SJCRH30 (cell line): Measurements from ENCODE around the gene RAD50. TPM values are rescaled to one million over a fixed set of nuclear protein-coding genes. Genes with fewer than 3 reads are reported as not detected.
"Not testable (repeated sequence)": the region's sequence is repeated elsewhere in the genome, so short reads cannot be mapped to it uniquely, and the experiment has no call there.

Experiments
- DNase-seq, 2 experiments: peaks; one replicate each; pipeline ENCODE4 v3.0.0-alpha.2; 2015 to 2020
- H3K27ac ChIP-seq: fragments of 250-450 bp; sonication (Bioruptor Pico); 2 replicates; pipeline ENCODE4 v1.5.1; 2020; ENCODE audit warnings: mild to moderate bottlenecking, moderate library complexity
- H3K27me3 ChIP-seq: fragments of 250-450 bp; sonication (Bioruptor Pico); 2 replicates; pipeline ENCODE4 v1.5.1; 2020; ENCODE audit warnings: mild to moderate bottlenecking, moderate library complexity
- H3K36me3 ChIP-seq: fragments of 250-450 bp; sonication (Bioruptor Pico); 2 replicates; pipeline ENCODE4 v1.5.1; 2020; ENCODE audit warnings: mild to moderate bottlenecking, moderate library complexity
- H3K4me1 ChIP-seq: fragments of 250-450 bp; sonication (Bioruptor Pico); 2 replicates; pipeline ENCODE4 v1.5.1; 2020; ENCODE audit warnings: mild to moderate bottlenecking, moderate library complexity
- H3K4me3 ChIP-seq: fragments of 250-450 bp; sonication (Bioruptor Pico); 2 replicates; pipeline ENCODE4 v1.5.1; 2020; ENCODE audit warnings: mild to moderate bottlenecking, moderate library complexity
- H3K9me3 ChIP-seq: fragments of 250-450 bp; sonication (Bioruptor Pico); replicated peaks from 2 replicates; pipeline ENCODE4 v1.5.1; 2020; ENCODE audit warnings: mild to moderate bottlenecking, moderate library complexity
- total RNA-seq: library from RNA; depleted of rRNA; stranded (reverse); fragments of >200 nt; shearing (Covaris generic); gene quantifications from 2 replicates; pipeline ENCODE4 v1.2.3, GENCODE V29; 2014

RAD50 gene
- total RNA-seq, 1 experiment from 2014 or later = 28.2 TPM

DNA sequence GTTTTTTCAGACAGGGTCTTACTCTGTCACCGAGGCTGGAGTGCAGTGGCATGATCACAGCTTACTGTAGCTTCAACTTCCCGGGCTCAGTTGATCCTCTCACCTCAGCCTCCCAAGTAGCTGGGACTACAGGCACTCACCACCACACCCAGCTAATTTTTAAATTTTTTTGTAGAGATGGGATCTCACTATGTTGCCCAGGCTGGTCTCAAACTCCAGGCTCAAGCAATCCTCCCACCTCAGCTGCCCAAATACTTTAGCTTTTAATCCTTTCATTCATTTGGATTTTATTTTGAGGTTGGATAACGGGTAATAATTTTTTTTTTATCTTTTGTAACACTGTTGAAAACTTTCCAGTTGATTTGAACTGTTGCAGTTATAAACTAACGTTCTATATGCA lies 76.8 kb downstream of the RAD50 start:
- H3K4me3 ChIP-seq, H3K36me3 ChIP-seq, H3K27me3 ChIP-seq, H3K27ac ChIP-seq, H3K9me3 ChIP-seq, DNase-seq, H3K4me1 ChIP-seq: not testable (repeated sequence)

DNA sequence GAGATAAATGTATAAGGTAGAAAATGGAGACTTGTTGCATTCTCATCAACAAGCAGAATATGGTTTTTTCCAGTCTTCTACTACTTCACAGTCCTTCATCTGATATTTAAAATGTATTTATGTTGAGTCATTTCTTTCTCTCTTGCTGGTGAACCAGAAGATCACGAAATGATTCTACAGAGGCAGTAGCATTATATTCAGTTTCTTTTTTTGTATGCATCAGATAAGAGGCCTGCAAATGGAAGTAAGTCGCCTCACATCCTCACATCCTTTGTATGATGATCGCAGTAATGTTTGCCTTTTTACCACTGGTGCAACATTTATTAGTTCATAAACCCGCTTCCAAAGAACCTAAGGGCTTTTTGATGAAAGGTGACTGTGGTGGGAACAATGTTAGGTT lies 79.1 kb downstream of the RAD50 start:
- Histone ChIP-seq H3K9me3 (no peaks in the 10 kb centered on the region), H3K27me3 (no peaks in the 10 kb centered on the region), H3K36me3 (peaks cover 11% of the 10 kb centered on the region), H3K4me1 (no peaks in the 10 kb centered on the region), H3K27ac (no peak overlapping the region), H3K4me3 (no peak overlapping the region)
- no peak for DNase-seq

DNA sequence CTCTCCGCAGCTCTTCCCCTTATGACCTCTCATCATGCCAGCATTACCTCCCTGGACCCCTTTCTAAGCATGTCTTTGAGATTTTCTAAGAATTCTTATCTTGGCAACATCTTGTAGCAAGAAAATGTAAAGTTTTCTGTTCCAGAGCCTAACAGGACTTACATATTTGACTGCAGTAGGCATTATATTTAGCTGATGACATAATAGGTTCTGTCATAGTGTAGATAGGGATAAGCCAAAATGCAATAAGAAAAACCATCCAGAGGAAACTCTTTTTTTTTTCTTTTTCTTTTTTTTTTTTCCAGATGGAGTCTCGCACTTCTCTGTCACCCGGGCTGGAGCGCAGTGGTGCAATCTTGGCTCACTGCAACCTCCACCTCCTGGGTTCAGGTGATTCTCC lies 80.5 kb downstream of the RAD50 start:
- no peak overlapping the region for H3K4me3 ChIP-seq
- H3K9me3 ChIP-seq = no peaks in the 10 kb centered on the region
- H3K4me1 ChIP-seq = no peaks in the 10 kb centered on the region
- H3K27ac ChIP-seq = no peak overlapping the region
- DNase-seq = no peak
- no peaks in the 10 kb centered on the region for H3K27me3 ChIP-seq
- peaks cover 13% of the 10 kb centered on the region for H3K36me3 ChIP-seq

DNA sequence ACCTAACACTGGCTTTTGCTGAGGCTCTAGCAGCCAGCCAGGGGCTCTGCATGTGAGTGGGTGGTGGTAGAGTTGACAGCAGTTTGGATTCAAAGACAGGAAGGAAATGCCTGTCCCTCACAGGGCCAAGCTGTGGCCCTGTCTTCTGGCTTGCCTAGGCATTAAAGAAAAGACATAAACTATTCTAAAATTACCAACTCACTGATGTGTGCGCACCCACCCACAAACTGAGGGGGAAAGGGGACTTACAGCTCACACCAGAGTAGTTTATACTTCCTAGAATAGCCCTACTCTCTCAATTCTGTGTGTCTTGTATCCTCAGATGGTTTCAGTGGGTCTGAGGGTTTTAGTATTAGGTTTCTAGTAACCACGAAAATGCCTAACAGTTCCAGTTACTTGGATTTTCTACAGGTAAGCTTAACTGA lies 82.9 kb downstream of the RAD50 start:
- no peaks in the 10 kb centered on the region for H3K9me3 ChIP-seq
- H3K4me1 ChIP-seq = no peaks in the 10 kb centered on the region
- no peak for DNase-seq

DNA sequence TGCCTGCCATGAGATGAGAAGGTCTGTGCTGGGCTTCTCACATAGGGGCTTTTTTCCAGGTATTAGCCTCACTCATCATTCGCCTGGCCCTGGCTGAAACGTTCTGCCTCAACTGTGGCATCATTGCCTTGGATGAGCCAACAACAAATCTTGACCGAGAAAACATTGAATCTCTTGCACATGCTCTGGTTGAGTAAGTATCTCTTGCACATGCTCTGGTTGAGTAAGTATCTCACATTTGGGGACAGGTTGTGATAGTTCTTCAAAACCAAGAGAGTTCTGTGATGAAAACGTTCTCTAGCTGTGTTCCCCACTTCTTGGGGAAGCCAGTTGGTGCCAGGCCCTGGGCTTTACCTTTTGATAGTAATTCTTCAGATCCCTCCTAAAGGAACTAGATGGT lies 83.8 kb downstream of the RAD50 start:
- H3K4me3 ChIP-seq = no peak overlapping the region
- H3K9me3 ChIP-seq = no peaks in the 10 kb centered on the region
- H3K36me3 ChIP-seq = peaks cover 21% of the 10 kb centered on the region
- no peaks in the 10 kb centered on the region for H3K4me1 ChIP-seq
- no peak overlapping the region for H3K27ac ChIP-seq
- no peak for DNase-seq
- H3K27me3 ChIP-seq = no peaks in the 10 kb centered on the region

More for the DNA sequence above, 82.9 kb downstream of the RAD50 start:
- no peak overlapping the region for H3K27ac ChIP-seq
- no peak overlapping the region for H3K4me3 ChIP-seq
- H3K27me3 ChIP-seq = no peaks in the 10 kb centered on the region
- peaks cover 21% of the 10 kb centered on the region for H3K36me3 ChIP-seq

DNA sequence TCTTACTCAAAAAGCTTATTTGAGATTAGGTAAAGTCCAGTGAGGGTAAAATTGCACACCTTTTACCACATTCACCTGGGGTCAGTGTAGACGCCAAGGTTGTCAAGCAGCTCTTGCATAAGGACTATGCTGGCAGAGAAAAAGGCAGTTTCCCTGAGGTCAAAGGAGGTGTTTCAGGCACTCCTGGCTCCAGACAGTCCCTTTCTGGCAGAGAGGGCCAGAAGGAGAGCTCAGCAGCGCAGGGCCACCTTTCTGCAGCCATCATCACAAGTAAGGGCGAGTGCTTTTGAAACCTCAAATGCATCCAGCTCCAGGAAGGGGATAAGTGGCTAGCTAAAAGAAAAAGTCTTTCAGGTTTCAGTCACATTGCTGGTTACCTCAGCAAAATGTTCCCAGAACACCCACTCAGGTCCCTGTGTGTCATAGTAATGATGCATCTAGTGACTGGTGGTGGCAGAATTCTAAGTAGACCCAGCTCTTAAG lies 84.5 kb downstream of the RAD50 start:
- DNase-seq = no peak
- Histone ChIP-seq H3K27me3 (no peaks in the 10 kb centered on the region), H3K27ac (no peak overlapping the region), H3K36me3 (peaks cover 21% of the 10 kb centered on the region), H3K9me3 (no peaks in the 10 kb centered on the region), H3K4me1 (no peaks in the 10 kb centered on the region), H3K4me3 (no peak overlapping the region)

DNA sequence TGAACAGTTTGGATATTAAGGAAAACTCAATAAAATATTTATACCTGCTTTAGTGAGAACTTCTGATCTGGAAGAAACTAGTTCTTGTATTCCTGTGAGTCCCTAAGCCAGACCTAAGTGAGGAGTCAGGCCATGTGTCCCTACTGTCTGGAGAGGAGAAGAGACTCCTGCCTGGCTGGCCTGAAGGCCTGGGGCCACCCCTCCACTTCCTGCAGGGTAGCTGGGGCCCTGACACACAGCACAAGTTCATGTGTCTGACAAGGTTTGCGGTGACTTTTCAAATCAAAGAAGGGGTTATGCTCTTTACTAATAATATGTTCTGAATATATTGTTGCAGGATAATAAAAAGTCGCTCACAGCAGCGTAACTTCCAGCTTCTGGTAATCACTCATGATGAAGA lies 85.1 kb downstream of the RAD50 start:
- H3K27me3 ChIP-seq = no peaks in the 10 kb centered on the region
- H3K4me1 ChIP-seq = no peaks in the 10 kb centered on the region
- no peak overlapping the region for H3K27ac ChIP-seq
- H3K4me3 ChIP-seq = no peak overlapping the region
- peaks cover 21% of the 10 kb centered on the region for H3K36me3 ChIP-seq
- no peaks in the 10 kb centered on the region for H3K9me3 ChIP-seq
- DNase-seq = no peak

DNA sequence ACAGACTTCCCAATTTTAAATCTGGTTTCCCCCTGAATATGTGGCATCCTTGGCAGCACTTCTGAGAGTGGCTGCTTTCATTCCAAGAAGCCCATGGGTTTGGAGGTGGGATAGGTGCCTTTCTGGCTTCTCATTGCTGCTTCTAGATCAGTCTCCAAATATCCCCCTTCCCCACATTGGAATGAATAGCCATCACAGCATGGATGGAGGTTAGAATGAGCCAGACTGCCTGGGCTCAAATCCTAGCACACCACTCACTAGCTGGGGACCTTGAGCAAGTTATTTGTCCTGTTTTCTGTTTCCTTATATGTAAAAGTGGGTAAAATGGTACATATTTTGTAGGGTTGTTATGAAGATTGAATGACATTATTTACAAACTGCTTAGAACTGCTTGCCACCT lies 87.4 kb downstream of the RAD50 start:
- H3K9me3 ChIP-seq = no peaks in the 10 kb centered on the region
- H3K27me3 ChIP-seq = no peaks in the 10 kb centered on the region
- DNase-seq = no peak
- H3K4me3 ChIP-seq = no peak overlapping the region
- no peak overlapping the region for H3K27ac ChIP-seq
- no peaks in the 10 kb centered on the region for H3K4me1 ChIP-seq
- peaks cover 10% of the 10 kb centered on the region for H3K36me3 ChIP-seq

DNA sequence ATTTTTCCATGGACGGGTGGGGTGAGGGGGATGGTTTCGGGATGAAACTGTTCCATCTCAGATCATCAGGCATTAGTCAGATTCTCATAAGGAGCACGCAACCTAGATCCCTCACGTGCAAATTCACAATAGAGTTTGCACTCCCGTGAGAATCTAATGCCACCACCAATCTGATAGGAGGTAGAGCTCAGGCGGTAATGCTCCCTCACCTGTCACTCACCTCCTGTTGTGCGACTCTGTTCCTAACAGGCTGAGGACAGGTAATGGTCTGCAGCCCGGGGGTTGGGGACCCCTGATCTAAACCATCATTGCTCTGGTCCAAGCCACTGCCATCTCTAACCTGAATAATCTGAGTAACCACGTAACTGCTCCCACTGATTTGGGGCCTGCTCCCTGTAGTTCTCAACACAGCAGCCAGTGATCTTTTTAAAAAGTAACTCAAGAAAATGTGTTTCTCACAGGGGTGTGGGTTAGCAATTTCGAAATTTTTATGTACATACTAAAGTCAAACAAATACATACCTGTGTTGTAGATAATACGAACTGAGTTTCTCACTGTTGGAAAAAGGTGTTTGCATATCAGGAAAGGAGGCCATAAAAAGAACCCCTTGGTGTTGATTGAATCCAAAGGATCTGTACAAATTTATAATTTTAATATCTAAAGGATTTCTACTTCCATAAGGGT lies 89.9 kb downstream of the RAD50 start:
- H3K4me1 ChIP-seq = no peaks in the 10 kb centered on the region
- DNase-seq = no peak

DNA sequence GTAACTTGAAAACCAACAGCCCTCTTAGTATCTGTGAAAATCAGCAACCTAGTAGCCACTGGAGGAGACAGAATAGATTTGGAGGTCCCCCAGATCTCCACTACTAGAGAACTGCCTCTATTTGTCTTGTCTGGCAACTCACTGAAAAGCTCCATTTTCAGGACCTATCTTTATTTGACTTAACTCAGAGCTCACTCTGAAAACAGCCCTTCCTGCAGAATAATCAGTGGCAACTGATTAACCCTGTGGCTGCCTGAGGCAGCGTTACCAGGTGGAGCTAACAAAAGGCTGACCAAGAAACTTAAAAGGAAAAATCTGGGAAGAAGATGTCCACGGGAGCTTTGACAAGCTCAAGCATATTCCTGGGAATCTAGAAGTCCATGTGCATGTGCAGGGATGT lies 90.7 kb downstream of the RAD50 start:
- no peaks in the 10 kb centered on the region for H3K9me3 ChIP-seq

More for the DNA sequence above, 89.9 kb downstream of the RAD50 start:
- no peaks in the 10 kb centered on the region for H3K27me3 ChIP-seq
- no peak overlapping the region for H3K27ac ChIP-seq
- no peaks in the 10 kb centered on the region for H3K9me3 ChIP-seq
- no peak overlapping the region for H3K4me3 ChIP-seq
- H3K36me3 ChIP-seq = peaks cover 10% of the 10 kb centered on the region

DNA sequence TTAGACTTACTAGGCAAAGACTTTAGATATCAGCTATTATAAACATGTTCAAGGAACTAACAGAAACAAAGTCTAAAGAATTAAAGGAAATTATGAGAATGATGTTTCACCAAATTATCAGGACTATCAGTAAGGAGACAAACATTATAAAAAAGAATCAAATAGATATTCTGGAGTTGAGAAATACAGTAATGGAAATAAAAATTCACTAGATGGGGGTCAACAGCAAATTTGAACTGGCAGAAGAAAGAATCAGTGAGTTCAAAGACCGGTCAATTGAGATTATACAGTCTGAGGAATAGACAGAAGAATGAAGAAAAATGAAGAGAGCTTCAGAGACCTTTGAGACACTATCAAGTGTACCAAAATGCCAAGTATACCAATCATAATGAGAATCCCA lies 91.6 kb downstream of the RAD50 start:
- Histone ChIP-seq H3K36me3 (no peaks in the 10 kb centered on the region), H3K9me3 (no peaks in the 10 kb centered on the region), H3K27me3 (no peaks in the 10 kb centered on the region), H3K27ac (no peak overlapping the region), H3K4me1 (no peaks in the 10 kb centered on the region), H3K4me3 (no peak overlapping the region)
- DNase-seq = no peak

More for the DNA sequence above, 90.7 kb downstream of the RAD50 start:
- Histone ChIP-seq H3K4me3 (no peak overlapping the region), H3K27ac (no peak overlapping the region), H3K36me3 (peaks cover 6% of the 10 kb centered on the region), H3K27me3 (no peaks in the 10 kb centered on the region), H3K4me1 (no peaks in the 10 kb centered on the region)
- DNase-seq = no peak

DNA sequence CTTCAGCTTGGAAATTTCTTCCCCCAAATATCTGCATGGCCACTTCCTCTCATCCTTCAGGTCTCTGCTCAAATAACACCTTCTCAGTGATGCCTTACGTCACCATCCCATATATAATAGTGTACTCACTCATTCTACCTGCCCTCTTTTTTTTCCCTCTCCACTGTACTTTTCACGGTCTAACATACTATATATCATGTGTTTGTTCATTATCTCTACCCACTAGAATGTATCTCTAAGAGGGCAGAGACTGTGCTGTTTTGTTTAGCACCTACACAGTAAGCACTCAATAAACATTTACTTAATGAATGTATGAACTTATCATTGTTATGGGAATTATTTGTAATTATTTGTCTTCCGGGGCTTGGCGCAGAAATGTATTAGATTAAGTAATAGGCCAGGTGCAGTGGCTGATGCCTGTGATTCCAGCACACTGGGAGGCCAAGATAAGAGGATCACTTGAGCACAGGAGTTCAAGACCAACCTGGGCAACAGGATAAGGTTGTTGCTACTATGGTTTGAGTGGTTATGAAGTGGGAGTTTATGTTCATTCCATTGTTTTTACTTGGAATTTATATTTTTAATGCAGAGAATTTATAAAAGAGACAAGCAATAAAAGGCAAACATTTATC lies 95.2 kb downstream of the RAD50 start:
- Histone ChIP-seq H3K36me3 (no peaks in the 10 kb centered on the region), H3K4me1 (no peaks in the 10 kb centered on the region), H3K27me3 (no peaks in the 10 kb centered on the region), H3K27ac (no peak overlapping the region), H3K4me3 (no peak overlapping the region), H3K9me3 (no peaks in the 10 kb centered on the region)
- DNase-seq = no peak

DNA sequence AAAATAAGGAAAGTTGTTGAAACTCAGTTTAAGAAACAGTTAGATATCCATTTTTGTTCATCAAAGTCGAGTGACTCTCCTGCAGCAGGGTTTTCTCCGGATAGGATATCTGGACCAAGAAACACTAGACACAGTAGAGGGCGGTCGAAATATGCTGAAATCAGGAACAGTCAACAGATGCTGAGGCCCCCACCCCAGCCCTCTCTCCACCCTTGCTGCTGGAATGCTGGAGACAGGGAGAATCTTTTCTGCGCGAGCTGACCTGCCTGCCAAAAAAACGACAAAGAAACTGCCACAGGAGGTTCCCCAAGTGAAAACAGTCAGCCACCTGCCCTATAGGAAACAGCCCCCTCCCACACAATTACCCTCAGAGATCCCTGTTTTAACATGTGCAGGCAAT lies 96.9 kb downstream of the RAD50 start:
- H3K4me1 ChIP-seq = no peaks in the 10 kb centered on the region
- no peaks in the 10 kb centered on the region for H3K9me3 ChIP-seq
- no peaks in the 10 kb centered on the region for H3K36me3 ChIP-seq
- no peak for DNase-seq
- no peak overlapping the region for H3K4me3 ChIP-seq
- no peak overlapping the region for H3K27ac ChIP-seq
- no peaks in the 10 kb centered on the region for H3K27me3 ChIP-seq

DNA sequence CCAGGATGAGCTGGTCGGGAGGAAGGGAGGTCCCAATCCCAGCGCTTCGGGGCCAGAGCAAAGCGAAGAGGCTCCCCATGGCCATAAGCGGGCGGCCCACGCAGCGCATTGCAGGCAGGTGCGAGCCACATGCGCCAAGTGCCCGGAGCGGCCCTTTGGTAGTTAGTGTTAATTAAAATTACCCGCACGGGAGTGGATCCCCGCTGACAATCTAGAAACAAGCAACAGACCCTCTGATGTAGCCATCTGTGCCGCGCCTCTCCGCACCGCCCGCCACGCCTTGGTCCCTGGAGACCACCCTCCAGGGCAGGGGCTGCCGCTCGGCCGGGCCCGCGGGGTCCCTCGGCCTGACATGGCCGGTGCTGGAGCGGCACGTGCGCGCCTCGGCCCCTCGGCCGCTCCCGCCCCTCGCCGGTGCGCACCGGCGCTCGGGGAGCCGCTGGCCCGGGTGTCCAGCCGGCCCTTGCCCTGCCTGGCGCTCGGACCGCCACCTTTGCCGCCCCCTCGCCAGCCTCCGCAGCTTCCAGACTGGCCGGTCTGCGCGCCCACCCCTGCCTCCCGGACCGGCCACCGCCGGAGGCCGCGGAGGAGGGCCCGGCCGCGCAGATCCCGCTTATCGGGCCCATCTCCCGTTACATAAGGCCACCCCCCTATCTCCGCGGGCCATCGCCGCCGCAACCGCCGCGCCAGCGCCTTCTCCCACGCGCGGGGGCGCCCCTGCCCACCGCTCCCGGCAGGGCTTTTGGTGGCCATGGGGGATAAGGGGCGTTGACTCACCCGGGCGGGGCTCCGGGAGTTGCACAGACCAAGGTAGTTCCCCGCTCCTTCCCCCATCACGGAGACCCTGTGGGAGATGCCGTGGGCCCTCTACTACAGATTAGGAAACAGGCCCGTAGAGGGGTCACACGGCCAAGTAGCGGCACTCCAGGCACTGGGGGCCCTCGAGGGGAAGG lies 99.3 kb downstream of the RAD50 start:
- no peak for DNase-seq
- Histone ChIP-seq H3K4me1 (no peaks in the 10 kb centered on the region), H3K36me3 (no peaks in the 10 kb centered on the region), H3K9me3 (no peaks in the 10 kb centered on the region), H3K27me3 (no peaks in the 10 kb centered on the region), H3K27ac (no peak overlapping the region), H3K4me3 (no peak overlapping the region)

DNA sequence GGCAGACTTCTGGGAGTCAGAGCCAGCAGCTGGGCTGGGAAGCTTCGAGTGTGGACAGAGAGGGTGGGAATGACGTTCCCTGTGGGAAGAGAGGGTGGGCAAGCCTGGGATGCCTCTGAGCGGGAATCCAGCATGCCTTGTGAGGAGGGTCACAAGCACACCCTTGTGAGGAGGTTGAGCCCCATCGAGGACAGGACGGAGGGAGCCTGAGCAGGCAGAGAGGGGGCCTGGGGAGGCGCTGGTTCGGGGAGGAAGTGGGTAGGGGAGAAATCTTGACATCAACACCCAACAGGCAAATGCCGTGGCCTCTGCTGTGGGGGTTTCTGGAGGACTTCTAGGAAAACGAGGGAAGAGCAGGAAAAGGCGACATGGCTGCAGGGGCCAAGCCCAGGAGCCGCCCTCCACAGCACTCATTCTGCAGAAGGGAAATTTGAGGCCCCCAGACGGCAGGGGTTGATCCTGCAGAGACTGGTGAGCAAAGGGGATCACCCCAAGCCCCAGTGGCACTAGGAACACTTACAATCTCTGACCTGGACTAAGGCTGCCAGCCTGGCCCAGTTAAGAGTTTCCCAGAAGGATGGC lies 100.1 kb downstream of the RAD50 start:
- H3K9me3 ChIP-seq = no peaks in the 10 kb centered on the region
- H3K36me3 ChIP-seq = no peaks in the 10 kb centered on the region
- no peak overlapping the region for H3K27ac ChIP-seq
- no peaks in the 10 kb centered on the region for H3K4me1 ChIP-seq
- H3K4me3 ChIP-seq = no peak overlapping the region
- DNase-seq = no peak
- no peaks in the 10 kb centered on the region for H3K27me3 ChIP-seq
